Activated CD4-positive, alpha-beta T cell treated with anti-CD3 and anti-CD28 coated beads, Interleukin-2, Interleukin-4, amounts not matched to agents 100 ng/mL and 50 ng/mL, durations not matched to agents 16 hours and 8 hours (primary cell): ENCODE measurements around the gene MAZ.
A peak's percentile ranks its signal among the peaks of the same experiment; 100 is the strongest.

Source experiments
- DNase-seq: peaks from one replicate; pipeline ENCODE4 v3.0.0-alpha.2; 2020; ENCODE audit warnings: low spot score

MAZ gene

DNA sequence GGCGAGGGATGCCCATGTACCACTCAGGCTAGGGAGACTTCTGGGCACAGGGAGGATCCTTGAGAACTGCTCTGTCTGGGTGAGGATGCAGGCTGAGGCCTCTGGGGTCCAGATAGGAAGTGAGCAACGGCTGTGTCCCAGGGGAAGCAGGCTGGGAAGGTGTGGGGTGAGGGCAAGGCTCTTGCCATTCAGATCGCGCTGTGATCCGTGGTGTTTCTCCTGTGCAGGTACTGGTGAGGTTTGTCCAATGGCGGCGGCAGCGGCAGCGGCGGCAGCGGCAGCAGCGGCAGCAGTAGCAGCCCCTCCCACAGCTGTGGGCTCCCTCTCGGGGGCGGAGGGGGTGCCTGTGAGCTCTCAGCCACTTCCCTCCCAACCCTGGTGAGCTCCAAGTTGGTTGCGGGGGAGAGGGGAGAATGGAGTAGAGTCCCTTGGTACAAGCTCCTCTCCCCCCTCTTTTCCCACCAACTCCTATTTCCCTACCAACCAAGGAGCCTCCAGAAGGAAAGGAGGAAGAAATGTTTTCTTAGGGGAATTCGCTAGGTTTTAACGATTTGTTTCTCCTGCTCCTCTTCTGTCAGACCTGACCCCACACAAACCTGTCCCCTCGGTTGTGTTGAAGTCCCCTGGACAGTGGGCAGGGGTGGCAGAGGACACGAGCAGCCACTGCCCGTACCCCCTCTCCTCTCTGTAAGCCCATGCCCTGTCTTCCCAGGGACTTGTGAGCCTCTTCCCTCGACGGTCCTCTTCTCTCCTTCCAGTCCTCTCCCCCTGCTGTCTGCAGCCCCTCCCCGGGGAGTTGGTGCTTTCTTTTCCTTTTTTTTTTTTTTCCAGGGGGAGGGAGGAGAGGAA is 3.7 kb downstream of the MAZ start:
- DNase-seq: no peak

DNA sequence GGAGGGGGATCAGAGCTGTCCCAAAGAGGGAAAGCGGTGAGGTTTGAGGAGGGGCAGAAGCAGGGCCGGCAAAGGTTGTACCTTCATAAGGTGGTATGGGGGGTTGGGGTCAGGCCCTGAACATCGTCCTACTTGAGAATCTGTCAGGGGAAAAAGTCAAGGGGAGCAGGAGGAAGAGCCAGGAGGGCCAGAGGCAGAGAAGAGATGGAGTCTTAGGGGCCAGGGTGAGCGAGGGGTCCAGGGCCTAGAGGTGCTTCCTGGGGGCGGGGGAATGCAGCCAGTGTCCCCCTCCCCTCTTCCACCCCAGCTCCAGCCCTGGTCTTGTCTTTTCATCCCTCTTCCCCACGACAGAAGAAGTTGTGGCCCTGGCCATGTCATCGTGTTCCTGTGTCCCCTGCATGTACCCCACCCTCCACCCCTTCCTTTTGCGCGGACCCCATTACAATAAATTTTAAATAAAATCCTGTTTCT is 4.4 kb downstream of the MAZ start:
- no peak for DNase-seq

DNA sequence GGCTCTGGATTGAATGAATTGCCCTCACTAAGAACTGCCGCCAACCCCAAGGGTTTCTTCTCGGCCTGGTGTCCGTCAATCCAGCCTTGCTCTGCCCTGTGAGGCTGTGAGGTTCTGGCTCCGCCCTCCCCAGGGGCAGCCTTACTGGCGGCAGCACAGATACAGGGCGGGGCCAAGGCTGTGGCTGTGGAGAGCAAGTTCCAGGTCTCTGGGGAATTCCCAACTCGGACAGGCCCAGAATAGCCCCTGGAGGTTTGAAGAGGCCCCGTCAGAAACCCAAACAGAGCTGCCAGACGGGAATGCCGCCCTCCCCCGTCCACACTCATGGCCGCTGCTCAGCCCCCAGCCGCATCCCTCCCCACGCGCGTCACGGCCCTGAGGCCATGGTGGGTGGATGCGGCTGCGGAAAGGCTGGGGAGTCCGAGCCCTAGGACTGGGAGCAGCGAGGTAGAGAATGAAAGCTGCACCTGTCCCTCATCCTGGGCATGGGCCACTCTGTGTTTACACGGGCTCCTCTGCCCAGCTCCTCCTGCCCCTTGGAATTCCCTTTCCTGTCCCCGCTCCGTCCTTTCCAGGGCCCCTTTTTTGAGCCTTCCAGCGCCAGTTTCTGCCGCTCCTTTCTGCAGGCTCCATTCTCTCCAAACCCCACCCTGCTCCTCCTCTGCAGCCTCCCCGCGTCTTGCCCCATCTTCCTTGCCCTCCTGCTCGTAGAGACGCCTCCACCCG is 5.0 kb downstream of the MAZ start:
- peak; percentile 89 for DNase-seq

DNA sequence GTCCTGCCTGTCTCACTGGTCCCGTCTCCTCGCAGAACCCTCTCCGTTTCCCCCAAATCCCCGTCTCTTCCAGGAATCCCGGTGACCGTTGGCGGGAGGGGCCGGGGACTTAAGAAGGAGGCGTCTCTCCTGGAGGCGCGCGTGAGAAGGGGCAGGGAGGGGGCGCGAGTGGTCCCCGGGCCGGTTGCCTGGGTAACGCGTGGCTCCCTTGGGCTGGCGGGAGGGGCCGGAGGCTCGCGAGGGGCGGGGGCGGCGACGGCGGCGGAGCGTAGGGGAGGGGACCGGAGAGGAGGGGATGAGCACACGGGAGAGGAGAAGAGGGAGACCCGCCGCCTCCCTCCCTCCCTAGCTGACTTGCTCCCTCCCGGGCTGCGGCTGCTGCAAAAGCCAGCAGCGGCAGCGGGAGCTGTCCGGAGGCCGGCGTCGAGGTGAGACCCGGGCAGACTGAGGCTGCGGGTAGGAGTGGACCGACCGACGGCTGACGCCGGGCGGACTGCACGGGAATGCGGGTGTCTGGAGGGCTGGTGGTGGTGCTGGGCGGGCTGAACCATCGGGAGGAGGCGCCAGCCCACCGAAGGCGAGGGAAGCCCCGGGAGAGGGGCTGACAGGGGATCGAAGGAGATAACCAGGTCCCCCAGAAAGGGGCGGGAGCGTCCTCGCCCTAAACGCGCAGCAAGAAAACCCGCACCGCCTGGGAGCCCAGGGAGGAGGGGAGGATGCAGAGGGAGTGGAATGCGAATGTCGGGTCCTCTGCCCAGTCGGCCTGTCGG is 5.8 kb downstream of the MAZ start, which contains the start of gene PRRT2:
TSS of gene PRRT2 (plus strand) at position 298 of the 770 bp plus-strand sequence. CDS start 862 bp downstream, outside the sequence.
- no peak for DNase-seq

DNA sequence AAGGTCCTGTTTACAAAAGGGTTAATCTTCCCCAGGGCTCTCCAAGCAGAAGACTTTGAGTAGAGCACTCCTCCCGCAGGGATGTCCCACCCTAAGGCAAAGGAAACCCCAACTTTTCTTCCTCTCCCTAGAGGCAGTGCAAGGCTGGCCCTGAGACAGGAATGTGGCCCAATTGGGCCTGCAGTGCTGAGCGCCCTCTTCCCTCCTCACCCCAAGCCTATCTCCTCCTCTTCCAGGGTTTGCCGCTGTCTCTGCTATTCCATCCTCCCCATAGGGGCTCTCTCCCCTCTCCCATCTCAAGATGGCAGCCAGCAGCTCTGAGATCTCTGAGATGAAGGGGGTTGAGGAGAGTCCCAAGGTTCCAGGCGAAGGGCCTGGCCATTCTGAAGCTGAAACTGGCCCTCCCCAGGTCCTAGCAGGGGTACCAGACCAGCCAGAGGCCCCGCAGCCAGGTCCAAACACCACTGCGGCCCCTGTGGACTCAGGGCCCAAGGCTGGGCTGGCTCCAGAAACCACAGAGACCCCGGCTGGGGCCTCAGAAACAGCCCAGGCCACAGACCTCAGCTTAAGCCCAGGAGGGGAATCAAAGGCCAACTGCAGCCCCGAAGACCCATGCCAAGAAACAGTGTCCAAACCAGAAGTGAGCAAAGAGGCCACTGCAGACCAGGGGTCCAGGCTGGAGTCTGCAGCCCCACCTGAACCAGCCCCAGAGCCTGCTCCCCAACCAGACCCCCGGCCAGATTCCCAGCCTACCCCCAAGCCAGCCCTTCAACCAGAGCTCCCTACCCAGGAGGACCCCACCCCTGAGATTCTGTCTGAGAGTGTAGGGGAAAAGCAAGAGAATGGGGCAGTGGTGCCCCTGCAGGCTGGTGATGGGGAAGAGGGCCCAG is 6.7 kb downstream of the MAZ start:
- no peak for DNase-seq

DNA sequence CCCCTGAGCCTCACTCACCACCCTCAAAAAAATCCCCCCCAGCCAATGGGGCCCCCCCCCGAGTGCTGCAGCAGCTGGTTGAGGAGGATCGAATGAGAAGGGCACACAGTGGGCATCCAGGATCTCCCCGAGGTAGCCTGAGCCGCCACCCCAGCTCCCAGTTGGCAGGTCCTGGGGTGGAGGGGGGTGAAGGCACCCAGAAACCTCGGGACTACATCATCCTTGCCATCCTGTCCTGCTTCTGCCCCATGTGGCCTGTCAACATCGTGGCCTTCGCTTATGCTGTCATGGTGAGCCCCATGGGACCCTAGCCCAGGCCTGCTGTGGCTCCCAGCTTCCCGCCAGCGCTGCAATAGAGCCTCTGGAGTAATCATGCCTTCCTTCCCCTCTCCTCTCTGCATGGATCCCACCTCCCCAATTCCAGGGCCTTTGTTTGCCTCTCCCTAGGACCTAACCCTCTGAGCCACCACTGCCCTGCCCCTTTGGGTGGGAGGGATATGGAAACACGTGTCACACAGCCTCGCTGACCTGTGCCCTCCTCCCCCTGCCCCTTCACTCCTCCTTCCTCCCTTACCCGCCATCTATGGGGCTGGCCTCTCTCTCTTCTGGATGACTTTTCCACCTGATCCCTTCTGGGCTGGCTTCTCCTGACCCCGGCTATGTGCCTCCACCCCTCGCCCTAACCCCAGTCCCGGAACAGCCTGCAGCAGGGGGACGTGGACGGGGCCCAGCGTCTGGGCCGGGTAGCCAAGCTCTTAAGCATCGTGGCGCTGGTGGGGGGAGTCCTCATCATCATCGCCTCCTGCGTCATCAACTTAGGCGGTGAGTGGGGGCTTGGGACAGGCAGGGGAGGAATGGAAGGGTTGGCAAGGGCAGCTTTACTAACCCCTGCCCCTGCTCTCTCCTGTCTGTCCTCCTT is 7.6 kb downstream of the MAZ start:
- DNase-seq: no peak

DNA sequence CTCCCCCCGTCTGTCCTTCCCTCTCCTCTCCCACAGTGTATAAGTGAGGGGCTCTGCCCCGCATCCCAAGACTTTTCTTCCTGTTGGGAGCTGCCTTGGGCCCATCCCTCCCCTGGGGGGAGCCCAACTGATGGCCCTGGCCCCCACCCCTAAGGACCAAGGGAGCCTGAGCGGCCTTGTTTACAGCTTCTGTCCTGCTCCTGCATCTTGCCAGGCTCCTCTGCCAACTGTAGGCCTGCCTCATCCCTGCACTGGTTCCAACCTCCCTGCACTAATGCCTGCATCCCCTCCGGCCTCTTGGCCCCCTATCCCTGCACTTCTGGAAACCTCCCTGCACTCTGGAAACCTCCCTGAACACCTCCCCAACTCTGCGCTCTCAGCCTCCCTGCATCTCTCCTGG is 8.3 kb downstream of the MAZ start:
- no peak for DNase-seq

DNA sequence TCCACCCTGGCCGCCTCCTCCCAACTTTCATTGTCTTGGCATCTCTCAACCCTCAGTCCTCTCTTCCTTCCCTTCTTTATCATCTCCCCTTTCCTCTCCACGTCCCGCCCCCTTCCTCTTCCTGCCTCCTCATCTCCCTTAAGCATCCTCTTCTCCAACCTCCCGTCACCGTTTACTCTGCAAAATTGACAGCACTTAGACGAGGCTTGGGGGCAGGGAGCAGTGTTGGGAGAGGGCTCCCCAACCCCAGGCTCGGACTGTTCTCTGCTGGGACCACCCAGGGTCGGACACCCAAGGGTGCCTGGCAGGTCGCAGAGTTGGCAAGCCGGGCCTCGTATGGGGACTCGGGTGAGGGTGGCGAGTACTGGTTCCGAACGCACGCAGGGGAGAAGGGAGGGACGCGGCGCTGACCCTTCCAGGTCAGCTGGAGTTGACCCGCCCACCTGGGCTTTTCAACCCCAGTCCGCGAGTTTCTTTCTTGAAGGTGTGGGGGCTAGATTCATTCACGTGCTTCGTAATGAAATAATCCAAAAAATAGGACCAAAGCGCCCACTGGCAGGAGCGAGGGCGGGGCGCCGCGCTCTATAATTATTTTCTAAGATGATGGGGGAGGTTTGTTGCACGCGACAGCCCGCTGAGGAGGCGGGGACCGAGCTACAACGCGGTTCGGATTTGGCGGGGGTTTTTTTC is 8.8 kb downstream of the MAZ start:
- DNase-seq: no peak

DNA sequence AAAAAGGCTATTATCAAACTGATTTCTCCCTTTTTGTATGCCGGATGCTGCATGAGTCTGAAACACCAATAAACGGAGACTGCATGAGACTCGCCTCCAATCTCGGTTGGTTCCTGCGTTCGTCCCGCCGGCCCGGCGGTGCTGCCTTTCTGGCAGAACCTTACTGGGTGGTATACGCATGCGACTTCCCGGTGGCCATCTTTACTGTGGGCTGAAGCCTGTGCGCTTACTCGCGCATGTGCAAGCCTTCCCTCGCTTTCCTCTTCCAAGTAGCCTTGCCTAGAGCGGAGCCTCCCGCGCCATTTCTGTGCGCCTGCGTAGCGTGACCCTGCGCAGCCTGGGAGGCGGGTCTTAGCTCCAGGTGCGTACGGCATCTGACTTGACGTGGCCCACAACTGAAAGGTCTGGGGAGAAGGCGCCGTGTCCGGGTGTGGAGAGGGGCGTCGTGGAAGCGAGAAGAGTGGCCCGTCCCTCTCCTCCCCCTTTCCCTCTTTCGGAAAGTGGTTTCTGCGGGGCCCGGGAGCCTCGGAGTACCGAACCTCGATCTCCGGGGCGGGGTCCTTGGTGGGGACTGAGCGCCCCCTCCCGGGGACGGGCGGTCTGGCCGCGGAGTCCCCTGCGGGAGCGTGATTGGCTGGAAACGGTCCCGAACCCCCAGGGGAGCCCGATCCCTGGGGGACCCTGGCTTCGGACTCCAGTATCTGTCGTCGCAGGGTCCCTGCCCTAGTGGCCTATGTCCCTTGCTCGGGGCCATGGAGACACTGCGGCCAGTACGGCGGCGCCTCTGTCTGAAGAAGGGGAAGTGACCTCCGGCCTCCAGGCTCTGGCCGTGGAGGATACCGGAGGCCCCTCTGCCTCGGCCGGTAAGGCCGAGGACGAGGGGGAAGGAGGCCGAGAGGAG is 9.7 kb downstream of the MAZ start, which contains the start of gene PAGR1:
TSS of gene PAGR1 (plus strand) at position 360 of the 901 bp plus-strand sequence. CDS start at position 734, 374 bp downstream.
- peak; percentile 99 for DNase-seq

DNA sequence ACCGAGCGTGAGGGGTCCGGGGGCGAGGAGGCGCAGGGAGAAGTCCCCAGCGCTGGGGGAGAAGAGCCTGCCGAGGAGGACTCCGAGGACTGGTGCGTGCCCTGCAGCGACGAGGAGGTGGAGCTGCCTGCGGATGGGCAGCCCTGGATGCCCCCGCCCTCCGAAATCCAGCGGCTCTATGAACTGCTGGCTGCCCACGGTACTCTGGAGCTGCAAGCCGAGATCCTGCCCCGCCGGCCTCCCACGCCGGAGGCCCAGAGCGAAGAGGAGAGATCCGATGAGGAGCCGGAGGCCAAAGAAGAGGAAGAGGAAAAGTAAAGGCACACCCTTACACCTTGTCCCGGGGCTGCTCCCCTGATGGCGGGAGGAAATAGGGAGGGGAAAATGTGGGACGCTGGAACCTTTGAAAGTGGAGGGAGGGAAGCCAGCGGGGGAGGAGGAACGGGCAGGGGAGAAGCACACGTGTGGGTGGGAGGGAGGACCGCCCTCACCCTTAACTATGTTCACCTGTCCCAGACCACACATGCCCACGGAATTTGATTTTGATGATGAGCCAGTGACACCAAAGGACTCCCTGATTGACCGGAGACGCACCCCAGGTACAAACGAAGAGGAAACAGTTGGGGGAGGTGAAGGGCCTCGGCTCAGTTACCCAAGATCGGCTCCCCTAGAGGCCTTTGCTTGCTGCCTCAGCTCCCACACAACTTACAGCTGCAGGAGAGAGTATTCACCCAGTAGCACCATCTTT is 10.5 kb downstream of the MAZ start:
- peak; percentile 68 for DNase-seq

DNA sequence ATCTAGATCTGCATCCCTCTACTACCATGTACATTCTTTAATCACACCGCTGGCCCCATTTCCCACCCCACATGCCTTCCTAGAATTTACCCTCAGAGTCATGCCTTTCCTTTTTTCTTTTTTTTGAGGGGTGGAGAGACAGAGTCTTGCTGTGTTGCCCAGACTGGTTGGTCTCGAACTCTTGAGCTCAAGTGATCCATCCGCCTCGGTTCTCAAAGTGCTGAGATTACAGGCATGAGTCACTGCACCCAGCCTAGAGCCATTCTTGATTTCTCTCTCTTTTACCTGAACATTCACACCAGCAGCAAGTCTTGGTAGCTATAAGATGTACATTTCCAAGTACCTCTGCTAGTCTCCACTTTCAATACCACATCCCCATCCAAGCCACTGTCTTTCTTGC is 11.8 kb downstream of the MAZ start:
- no peak for DNase-seq

DNA sequence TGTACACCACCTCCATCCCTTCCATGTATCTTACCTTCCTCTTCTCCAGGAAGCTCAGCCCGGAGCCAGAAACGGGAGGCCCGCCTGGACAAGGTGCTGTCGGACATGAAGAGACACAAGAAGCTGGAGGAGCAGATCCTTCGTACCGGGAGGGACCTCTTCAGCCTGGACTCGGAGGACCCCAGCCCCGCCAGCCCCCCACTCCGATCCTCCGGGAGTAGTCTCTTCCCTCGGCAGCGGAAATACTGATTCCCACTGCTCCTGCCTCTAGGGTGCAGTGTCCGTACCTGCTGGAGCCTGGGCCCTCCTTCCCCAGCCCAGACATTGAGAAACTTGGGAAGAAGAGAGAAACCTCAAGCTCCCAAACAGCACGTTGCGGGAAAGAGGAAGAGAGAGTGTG is 13.2 kb downstream of the MAZ start:
- no peak for DNase-seq

DNA sequence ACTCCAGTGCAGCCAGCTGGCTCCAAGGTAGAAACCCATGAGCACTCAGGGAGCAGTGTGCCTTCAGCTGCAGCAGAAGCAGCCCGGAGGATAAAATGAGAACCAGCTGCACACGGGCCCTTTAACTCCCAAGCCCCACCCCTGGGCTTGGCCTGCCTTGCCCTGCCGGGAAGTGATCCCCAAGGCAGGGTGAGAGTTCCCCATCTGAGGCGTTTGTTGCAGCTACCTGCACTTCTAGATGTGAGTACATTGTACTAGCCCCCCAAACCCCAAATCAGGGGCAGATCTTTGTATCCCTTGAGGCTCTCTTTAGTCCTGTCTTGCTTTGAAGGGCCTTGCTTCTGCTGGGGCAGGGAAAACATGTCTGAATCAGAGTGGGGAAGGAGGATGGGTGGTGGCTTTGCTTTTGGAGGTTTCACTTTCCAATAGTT is 14.0 kb downstream of the MAZ start, which contains the start of gene MVP:
TSS of gene MVP (plus strand) at position 192 of the 431 bp plus-strand sequence. CDS start 10,088 bp downstream, outside the sequence.
- DNase-seq: peak; percentile 62

DNA sequence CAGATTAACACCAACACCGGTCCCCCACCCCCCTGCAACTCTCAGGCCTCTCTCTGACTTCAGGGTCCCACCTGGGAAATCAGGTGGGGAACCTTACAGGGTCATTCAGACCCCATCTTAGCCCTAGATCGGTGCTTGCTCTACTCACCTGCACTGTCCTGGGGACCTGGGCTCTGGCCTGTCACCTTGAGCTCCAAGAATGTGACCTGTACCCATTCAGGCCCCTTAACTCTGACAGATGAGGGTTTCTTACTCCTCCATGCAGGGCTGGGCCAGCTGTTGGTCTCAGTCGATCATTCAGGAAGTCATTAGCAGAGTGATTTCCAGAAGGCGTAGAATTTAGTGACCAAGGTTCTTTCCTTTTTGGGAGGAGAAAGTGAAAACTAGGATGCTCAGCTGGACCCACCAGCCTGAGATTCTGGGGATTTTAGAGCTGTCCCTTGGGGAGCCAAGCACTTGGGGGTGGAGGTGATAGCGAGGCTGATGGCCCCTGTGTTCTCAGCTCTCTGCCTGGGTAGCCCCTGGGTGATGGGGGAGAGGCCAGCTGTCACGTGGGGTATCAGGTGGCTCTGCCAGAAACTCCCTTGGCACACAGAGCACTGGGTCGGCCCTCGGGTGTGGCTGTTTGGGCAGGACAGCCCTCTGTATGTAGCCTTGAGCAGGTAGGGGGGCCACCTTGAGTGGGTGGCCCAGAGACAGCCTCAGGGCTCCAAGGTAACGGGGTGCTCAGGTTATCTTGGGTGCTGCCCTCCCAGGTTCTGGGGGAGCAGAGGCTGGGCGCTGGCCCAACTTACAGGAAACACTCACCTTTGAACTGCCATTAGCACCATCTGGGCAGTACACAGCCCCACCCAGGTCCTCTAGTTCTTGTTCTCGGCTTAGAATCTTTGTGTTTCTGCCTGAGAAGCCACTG is 14.7 kb downstream of the MAZ start:
- peak; percentile 54 for DNase-seq

DNA sequence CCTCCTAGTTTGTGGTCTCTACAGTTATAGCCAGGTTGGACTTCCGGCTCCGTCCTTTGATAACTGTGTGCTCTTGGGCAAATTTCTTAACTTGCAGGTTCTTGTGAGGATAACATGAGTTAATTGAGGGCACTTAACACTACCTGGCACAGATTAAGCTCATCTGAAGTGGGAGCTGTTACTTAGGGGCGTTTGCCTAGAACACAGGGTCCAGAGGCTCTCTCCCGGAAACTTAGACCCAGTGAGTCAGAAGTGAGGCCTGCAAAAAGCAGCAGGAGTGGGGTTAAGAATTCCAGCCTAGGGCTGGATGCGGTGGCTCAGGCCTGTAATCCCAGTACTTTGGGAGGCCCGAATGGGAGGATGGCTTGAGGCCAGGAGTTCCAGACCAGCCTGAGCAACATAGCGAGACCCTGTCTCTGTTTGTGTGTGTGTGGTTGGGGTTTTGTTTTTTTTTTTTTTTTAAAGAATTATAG is 15.3 kb downstream of the MAZ start:
- no peak for DNase-seq

DNA sequence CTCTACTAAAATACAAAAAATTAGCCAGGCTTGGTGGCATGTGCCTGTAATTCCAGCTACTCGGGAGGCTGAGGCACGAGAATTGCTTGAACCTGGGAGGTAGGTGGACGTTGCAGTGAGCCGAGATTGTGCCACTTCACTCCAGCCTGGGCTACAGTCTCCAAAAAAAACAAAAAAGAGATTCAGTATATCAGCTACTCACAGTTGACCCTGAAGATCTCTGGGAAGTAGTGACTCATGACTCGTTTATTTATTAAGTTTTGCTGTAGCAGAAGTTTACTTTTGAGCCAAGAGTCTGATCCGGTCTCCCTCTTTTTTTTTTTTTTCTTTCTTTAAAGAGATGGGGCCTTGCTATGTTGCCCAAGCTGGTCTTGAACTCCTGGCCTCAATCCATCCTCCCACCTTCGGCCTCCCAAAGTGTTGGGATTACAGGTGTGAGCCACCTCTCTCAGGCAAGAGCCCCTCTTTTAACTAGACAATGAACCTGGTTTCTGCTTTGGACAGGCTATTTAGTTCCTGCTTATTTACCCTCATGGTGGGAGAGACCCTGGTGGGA is 18.3 kb downstream of the MAZ start:
- DNase-seq: no peak
